NCI-H1092 (cell line): ENCODE results near the gene GRB14.
A peak's percentile ranks its signal among the peaks of the same experiment; 100 is the strongest.
"Not testable (repeated sequence)": the region's sequence is repeated elsewhere in the genome, so short reads cannot be mapped to it uniquely, and the experiment has no call there.

Source experiments
- DNase-seq: peaks from one replicate; lab custom pipeline; 2025; lab: John Stamatoyannopoulos, UW

The GRB14 gene

DNA sequence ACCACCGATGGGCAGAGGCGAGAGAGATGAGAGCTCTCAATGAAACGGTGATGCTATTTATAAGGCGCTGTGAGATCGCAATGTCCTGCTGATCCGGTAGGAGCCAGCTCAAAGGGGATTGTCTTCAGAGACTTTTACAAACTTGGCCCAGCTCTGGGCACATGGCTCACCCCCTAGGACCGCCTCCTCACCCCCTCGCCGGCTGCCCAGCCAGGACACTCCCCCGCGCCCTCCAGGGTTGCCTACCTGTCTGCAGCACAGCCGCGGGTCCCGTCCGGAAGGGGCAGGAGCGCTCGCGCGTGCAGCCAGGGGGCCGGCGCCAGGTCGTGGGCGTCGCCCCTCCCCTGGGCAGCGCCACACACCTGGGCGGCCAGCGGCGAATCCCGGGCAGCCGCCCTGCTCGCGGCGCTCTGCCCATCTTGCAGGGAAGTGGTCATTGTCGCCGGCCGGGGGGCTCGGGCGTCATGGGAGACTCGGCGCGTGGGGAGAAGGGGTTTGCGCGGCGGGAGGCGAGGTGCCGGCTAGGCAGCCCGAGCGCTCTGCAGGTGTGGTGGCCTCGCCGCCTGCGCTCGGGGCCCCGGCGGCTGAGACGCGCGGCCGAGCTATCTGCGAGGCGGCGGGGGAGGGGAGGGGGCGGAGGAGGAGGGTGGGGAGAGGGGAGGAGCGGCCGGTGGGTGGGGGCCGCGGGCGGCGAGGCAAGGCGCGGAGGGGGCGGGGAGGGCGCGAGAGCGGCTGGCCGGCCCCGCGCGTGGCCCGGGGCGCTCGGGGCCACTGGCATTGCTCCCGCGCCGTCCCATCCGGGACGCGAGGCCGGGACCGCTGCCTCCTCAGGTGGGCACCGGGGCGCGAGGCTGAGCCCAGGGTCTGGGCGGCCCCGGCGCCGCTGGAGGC lies at the start of gene GRB14:
Gene GRB14, minus strand, starts transcription at position 610 of the 891 bp plus-strand sequence. Its CDS starts 173 bp downstream, at position 437.
- DNase-seq, result peak; percentile 4

DNA sequence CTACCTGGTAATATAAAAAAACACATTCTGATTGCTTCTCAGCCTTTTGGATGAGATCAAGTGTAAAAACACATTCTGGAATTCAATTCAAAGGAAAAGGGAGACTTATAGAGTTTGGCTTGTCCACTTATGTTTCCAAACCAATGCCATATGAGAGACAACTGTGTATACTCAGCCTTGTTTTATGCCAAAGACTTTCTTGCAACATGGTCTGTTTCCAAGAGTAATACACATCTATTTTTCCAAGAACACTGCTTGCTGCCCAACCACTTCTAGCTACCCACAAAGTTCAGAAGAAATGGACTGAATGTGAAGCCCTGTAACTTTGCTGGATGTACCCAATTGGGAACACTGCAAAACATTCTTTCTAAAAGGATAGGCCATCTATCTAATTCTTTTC lies 48.0 kb upstream of the GRB14 start:
- no peak for DNase-seq

DNA sequence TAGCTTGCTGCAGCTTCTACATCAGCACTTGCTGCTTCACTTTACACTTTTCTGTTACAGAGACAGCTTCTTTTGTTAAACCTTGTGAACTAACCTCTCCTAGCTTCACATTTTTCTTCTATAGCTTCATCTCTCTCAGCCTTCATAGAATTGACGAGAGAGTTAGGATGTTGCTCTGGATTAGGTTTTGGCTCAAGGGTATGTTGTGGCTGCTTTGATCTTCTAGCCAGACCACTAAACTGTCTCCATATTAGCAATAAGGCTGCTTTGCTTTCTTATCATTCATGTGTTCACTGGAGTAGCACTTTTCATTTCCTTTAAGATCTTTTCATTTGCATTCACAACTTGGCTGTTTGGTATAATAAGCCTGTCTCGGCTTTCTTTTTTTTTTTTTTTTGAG lies 46.3 kb upstream of the GRB14 start:
- no peak for DNase-seq

DNA sequence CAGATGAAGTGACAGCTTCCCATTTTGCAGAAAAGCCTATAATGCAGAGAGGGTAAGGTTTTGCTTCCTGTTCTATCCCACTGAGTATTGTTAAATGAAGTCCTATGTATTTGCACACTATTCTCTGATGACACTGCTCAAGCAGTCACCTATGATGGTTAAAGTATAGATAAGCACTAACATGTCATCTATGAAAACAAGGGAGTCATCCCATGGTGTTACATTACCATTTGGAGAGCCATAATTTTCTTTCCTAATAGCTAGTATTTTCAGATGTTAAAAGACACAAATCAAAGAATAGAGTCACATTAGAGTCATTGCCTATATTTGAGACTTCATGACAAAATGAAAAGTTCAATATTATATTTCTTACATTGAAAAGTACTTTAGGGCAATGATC lies 42.8 kb upstream of the GRB14 start:
- no peak for DNase-seq

DNA sequence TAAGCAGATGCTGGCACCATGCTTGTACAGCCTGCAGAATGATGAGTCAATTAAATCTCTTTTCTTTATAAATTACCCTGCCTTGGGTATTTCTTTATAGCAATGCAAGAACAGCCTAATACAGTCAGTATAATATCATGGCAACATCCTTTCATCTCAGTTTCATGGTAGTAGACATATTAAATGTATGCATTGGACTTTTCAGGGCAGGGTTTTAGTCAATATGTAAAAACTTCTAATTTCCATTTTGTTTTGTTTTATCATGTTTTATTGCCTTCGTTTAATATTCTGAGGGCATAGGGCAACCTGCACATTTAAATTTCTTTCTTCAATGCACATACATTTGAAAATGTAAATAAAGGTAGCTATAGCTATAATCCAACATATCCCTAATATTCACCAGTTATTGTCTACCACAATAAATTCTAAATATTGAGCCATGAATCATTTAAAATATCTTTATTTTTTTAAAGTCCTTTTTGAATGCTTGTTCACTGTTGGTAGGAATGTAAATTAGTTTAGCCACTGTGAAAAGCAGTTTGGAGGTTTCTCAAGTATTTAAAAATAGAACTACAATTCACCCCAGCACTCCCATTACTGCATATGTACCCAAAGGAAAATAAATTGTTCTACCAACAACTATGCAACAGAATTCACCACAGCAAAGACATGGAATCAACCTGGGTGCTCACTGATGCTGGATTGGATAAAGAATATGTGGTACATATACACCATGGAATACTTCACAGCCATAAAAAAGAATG lies 41.8 kb upstream of the GRB14 start:
- no peak for DNase-seq

DNA sequence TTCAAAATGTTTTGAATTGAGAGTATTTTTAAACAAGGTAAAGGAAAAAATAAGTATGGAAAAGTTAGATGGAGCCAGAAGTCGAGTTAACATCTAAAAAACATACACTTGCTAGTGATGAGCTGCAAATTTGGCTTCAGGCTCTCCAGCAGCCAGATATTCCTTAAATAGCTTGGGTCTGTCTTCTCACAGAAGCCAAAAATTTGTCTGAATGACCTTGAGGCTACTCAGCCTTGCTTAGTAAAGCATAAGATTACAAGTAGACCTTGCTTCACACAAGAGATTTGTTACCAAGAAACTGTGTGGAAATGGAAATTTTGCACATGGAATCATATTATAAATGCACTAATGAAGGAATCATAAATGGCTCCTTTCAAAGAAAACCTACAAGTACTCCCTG lies 40.8 kb upstream of the GRB14 start:
- no peak for DNase-seq

DNA sequence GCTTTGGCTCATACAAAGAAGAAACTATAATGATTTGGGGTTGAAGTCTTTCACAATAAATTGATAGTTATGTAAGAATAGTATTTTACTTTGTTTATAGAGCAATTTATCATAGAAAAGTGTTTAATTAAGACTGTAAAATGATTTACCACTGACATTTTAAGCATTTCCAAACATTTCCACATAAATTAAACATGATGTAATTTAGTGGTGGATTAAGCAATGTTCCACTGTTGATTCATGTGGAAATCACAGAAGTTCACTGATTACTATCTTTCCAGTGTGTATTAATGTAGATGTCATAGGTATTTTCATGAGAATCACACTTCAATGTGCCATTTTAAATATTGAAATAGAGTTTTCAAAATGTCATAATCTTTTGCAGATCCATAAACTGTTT lies 40.1 kb upstream of the GRB14 start:
- DNase-seq, result no peak

DNA sequence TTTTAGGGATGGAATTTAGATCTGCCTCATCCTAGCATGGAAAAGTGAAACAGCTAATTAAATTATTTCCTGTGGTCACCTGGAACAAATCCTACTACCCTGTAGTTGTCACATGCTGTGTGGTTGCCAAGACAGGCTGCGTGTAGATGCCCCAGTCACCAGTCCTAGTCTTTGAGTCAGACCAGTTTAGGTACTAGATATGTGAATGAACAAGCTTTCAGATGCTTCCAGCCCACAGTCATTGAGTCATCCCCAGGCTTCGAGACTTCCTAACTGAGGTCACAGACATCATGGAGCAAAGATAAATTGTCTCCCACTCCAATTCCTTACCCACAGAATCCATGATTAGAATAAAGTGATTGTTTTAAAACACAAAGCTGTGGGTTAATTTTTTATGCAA lies 35.8 kb upstream of the GRB14 start:
- no peak for DNase-seq

DNA sequence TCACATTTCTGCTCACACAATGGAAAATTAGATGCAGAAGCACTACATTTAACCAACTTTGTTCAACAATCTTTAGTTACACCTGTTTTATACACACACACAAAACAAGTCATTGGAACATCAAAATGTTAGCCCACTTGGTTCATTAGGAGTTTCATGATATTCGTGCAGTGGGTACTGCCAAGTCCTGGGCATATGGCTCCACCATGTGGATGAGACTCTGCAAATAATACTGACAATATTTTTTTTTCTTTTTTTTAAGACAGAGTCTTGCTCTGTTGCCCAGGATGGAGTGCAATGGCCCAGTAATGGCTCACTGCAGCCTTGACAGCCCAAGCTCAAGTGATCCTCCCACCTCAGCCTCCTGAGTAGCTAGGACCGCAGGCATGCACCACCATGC lies 34.5 kb upstream of the GRB14 start:
- no peak for DNase-seq

DNA sequence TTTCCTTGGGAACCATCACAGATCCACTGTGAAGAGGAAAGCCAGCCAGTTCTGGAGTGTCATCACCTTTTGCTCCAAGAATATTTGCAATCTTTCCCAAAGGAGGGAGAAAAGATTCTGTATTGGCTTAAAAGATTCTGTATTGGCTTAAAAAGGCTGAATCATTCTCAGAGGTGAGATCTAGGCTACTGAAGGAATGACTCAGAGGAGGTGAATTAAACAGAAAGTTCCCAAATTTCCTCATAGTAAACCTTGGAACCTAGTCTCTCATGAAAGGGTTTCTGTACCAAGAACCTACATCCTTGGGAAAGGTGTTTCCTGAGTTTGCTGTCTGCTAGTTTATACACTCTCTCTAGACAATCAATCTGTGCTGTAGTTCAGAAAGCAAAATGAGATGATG lies 34.1 kb upstream of the GRB14 start:
- no peak for DNase-seq

DNA sequence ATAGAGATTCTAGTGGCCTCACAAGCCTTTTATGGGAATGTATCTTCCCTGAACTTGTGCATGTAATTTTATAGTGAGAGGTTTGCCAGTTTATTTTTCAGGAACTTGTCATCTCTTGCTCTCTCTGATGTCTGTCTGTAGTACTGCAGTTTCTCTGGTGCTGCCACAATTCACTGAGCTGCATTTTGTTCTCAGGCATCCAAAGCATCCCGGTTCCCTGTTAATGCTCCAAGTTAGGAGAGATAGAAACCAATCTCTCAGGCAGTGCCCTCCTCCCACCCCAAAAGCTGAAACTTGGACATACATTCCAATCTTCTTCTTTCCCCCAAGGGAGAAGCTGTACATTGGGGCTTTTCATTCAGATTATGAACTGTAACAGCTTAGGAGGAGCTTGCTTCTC lies 30.1 kb upstream of the GRB14 start:
- DNase-seq, result no peak

DNA sequence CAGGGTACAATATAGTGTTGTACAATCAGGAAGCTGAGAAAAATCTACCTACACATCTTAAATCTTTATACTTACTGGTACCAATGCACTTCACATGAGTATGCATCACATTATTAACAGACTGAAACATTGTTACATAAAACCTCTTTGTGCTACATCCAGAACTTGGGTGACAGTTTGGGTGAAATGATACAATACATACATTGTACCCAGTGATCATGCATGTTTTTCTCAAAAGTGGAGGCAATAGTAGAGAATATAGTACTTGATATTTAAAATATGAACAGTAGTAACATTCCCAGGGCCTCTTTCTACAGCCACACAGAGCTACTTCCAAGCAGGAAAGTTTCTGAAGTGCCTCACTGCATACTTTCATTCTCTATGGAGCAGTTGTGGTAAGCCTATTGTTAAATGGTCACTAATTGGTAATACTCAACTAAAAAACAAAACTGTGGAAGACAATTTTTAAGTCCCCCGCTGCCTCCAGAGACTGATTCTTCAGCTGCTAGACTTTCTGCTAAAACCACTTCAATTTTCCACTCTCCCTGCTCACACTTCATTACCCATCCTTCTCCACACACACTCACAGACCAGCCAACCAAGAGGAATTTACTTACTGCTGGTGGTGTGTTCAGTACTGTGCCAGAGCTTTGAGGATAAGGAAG lies 22.9 kb upstream of the GRB14 start:
- DNase-seq, result no peak

DNA sequence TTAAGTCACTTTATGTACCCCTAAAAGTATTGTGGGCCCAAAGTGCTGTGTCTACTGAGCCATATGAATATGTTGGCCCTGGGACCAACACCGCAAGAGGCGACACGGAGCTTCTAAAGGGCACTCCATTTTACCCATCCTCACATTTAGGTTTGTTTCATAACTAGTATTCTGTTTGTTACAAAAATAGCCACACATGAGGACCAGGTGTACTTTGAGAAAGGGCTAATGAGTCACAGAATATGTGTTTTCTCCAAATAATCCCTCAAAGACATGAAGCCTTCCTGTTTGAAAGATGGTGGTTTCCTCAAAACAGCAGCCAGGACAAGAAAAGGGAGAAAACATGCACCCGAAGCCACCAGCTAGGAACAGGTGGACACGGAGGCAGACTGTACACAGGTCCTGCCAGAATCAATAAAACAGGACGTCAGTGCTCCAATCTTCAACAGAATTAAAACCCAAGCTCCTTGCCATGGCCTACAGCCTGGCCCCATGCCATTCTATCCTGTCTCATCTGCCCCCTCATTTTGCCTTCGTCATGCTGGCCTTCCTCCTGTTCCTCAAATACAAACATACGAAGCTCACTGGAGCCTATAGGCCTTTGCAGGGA lies 21.8 kb upstream of the GRB14 start:
- DNase-seq, result no peak

DNA sequence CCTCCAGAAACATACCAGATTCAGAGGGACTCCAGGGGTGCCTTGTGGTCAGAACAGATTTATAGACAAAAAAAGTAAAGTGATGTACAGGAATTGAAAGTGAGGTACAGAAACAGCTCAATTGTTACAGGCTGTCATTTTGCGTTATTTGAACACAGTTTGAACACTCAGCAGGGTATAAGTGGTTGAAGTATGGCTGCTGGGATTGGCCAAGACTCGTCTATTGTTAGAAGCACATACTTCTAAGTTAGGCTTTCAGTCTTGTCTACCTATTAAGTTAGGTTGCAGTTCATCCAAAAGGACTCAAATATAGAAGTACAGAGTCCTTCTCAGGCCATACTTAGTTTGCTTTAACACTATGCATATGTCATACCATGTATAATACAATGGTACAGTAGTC lies 21.0 kb upstream of the GRB14 start:
- no peak for DNase-seq

DNA sequence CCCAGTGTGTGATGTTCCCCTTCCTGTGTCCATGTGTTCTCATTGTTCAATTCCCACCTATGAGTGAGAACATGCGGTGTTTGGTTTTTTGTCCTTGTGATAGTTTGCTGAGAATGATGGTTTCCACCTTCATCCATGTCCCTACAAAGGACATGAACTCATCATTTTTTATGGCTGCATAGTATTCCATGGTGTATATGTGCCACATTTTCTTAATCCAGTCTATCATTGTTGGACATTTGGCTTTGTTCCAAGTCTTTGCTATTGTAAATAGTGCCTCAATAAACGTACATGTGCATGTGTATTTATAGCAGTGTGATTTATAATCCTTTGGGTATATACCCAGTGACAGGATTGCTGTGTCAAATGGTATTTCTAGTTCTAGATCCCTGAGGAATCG lies 7.0 kb upstream of the GRB14 start:
- not testable (repeated sequence) for DNase-seq

DNA sequence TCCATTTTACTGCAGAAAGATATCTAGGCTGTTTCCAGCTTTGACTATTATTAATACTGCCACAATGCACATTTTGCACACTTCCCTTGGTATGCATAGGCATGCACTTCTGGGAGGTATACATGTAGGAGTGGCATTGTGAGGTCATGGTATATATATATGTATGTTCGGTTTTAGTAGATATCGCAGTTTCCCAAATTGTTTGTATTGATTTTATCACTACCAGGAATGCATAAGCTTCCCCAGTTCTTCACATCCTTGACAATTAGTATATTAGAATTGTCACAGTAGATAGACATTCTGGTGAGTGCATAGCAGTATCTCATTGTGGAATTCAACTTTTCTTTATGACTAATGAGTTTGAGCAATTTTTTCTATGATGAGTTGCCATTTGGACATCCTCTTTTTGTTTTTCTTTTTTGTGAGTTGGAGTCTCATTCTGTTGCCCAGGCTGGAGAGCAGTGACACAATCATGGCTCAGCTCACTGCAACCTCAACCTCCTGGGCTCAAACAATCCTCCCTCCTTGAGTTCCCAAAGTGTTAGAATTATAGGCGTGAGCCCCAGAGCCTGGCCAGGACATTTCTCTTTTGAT lies 4.2 kb upstream of the GRB14 start:
- no peak for DNase-seq

DNA sequence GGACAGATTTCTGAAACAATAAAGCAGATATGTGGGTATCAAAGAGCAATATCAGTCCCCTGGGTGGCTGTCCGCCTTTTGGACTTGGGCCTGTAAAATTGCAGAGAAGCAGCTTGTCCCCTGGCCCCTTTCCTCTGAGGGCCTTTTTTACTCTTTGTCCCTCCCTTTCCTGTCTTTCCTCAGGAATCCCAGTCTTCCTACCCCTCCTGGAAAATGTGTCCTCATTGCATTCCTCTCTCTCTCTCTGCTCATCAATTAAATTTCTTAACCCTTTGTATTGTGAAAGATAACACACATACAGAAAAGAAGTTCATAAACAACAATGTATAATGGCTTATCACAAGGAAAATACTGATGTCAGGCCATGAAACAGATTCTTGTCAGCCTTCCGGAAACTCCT lies 3.0 kb upstream of the GRB14 start:
- no peak for DNase-seq

DNA sequence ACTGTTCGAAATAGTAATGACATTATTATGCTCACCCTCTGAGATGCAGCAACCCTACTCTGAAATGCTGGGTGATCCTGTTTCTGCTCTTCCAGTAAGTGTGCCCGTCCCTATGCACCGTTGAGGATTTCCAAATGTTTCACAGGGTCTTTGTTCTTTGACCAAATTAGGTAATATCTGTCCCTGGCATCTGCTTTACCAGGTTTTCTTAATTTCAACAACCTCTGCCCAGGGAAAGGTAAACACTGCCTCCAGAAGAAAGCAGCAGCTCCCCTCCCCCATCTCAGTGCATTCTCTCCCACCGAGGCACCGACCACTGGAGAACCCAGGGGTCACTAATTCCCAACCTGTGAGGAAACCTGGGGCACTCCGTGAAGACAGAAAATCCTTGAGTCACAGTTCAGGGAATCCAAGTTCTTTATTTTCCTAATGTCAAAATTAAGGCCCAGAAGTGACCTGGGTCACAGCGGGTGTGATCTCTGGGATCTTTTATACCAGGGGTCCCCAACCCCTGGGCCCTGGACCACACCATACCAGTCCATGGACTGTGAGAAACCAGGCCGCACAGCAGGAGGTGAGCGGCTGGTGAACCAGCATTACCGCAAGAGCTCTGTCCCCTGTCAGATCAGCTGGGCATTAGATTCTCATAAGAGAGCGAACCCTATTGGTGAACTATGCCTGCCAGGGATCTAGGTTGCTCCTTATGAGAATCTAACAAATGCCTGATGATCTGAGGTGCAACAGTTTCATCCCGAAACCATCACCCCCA lies 1.2 kb upstream of the GRB14 start:
- DNase-seq, result no peak

DNA sequence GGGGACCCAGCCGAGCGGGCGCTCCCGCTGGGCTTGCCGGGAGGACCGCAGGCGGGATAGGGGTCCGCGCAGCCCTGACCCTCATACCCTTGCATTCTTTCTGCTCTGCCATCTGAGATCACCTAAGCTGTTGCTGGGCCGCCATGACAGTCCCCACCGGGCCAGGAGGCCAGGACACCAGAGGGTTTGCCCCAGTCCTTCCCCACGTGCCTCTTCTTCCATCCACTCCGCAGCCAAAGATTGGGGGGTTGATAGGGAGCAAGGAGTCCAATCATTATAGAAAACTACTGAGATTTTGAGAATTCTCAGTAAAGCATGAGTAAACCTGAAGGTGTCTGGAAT lies 453 bp upstream of the GRB14 start:
- no peak for DNase-seq

DNA sequence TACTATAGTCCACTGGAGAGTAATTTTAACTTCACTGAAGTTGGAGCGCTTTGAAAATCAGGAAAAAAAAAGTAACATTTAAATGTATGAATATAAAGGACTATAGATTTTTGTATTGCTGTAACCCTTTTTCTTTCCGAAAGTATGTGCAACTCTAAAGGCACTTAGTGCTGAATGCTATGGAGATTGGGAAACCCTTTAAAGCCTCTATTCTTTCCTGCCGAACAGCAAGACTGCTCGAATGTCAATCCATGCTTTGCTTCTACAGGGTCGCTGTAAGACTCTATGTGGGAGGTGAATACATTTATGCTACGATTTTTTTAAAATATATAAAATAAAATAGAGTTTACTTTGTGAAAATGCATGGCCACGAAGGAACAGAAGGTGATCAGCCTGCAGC lies 825 bp downstream of the GRB14 start:
- DNase-seq, result no peak

DNA sequence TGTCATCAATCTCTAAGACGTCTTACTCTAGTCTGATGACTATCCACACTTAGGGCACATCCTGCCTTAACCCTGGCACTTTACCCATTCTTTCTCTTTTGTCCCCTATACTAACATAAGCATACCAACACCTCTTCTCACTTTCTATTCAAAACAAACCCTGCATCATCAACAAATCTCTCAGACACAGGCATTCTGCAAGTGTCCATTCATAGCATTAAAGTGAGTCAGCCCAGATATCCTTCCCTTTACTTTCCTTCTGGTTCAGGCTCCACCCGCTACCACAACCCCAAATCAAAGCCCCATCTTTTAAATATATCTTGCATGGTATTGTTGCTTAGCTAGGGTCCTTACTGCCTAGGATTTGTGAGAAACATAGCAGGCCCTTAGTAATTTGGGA lies 3.8 kb downstream of the GRB14 start:
- DNase-seq, result no peak
